Activated CD8-positive, alpha-beta memory T cell treated with anti-CD3 and anti-CD28 coated beads for 36 hours (primary cell): Measurements from ENCODE around the gene OTOGL. TPM values are rescaled to one million over a fixed set of nuclear protein-coding genes. Genes with fewer than 3 reads are reported as not detected.
"Not testable (repeated sequence)": the region's sequence is repeated elsewhere in the genome, so short reads cannot be mapped to it uniquely, and the experiment has no call there.

Source experiments
- CTCF ChIA-PET: fragments of 350-600 bp; sonication (Branson Sonifier 250); formaldehyde crosslinking; loops from one replicate; lab custom pipeline; 2021; ENCODE audit warnings: antibody characterized with exemption; lab: Charles Lee
- POLR2A ChIA-PET: fragments of 350-600 bp; sonication (Branson Sonifier 250); formaldehyde crosslinking; loops from one replicate; lab custom pipeline; 2021; ENCODE audit warnings: antibody characterized with exemption; lab: Charles Lee
- total RNA-seq, 2 experiments: library from RNA; stranded (reverse); gene quantifications; one replicate each; pipeline ENCODE4 v1.2.3, GENCODE V29; 2021

OTOGL gene
- not detected for total RNA-seq

- POLR2A ChIA-PET: no interaction called here
- CTCF ChIA-PET: no interaction called here
Measured at GRCh38 chr12:80099259-80099658, at the start of gene OTOGL. OTOGL (plus strand) TSS chr12:80099537; CDS start chr12:80209432, 109,895 bp downstream.

GRCh38 chr12:80050236-80050635 lies 49.1 kb upstream of the OTOGL start:
- ChIA-PET CTCF (no interaction called here), POLR2A (no interaction called here)

GRCh38 chr12:80053051-80053790 lies 46.1 kb upstream of the OTOGL start:
- ChIA-PET POLR2A (no interaction called here), CTCF (no interaction called here)

- ChIA-PET POLR2A (no interaction called here), CTCF (no interaction called here)
Measured at GRCh38 chr12:80056232-80056631, 43.1 kb upstream of the OTOGL start.

- ChIA-PET POLR2A (no interaction called here), CTCF (no interaction called here)
Measured at GRCh38 chr12:80056845-80057244, 42.5 kb upstream of the OTOGL start.

- POLR2A ChIA-PET: no interaction called here
- CTCF ChIA-PET: no interaction called here
Measured at GRCh38 chr12:80058586-80058985, 40.8 kb upstream of the OTOGL start.

GRCh38 chr12:80059102-80059501 lies 40.2 kb upstream of the OTOGL start:
- CTCF ChIA-PET: no interaction called here
- POLR2A ChIA-PET: no interaction called here

- POLR2A ChIA-PET: no interaction called here
Measured at GRCh38 chr12:80059875-80060274, 39.5 kb upstream of the OTOGL start.

GRCh38 chr12:80064269-80064668 lies 35.1 kb upstream of the OTOGL start:
- CTCF ChIA-PET: no interaction called here
- POLR2A ChIA-PET: no interaction called here

More at GRCh38 chr12:80059875-80060274, 39.5 kb upstream of the OTOGL start:
- CTCF ChIA-PET: no interaction called here

- CTCF ChIA-PET: no interaction called here
- POLR2A ChIA-PET: no interaction called here
Measured at GRCh38 chr12:80064951-80065350, 34.4 kb upstream of the OTOGL start.

GRCh38 chr12:80068173-80068572 lies 31.2 kb upstream of the OTOGL start:
- ChIA-PET POLR2A (no interaction called here), CTCF (no interaction called here)

- POLR2A ChIA-PET, CTCF ChIA-PET: not testable (repeated sequence)
Measured at GRCh38 chr12:80083892-80084614, 15.3 kb upstream of the OTOGL start.

- ChIA-PET CTCF (no interaction called here), POLR2A (no interaction called here)
Measured at GRCh38 chr12:80086025-80086424, 13.3 kb upstream of the OTOGL start.

GRCh38 chr12:80087486-80088213 lies 11.7 kb upstream of the OTOGL start:
- ChIA-PET POLR2A (no interaction called here), CTCF (no interaction called here)

GRCh38 chr12:80100591-80100990 lies 1.3 kb downstream of the OTOGL start:
- CTCF ChIA-PET: no interaction called here
- POLR2A ChIA-PET: no interaction called here

- ChIA-PET POLR2A (no interaction called here), CTCF (no interaction called here)
Measured at GRCh38 chr12:80101126-80101525, 1.8 kb downstream of the OTOGL start.

GRCh38 chr12:80107221-80107620 lies 7.9 kb downstream of the OTOGL start:
- POLR2A ChIA-PET: no interaction called here

GRCh38 chr12:80116735-80117134 lies 17.4 kb downstream of the OTOGL start:
- POLR2A ChIA-PET: no interaction called here
- CTCF ChIA-PET: interaction anchor here (0.6 kb wide), 1 partner anchor 100 kb away, joined by 4 read pairs; no protein-coding TSS in a partner anchor

More at GRCh38 chr12:80107221-80107620, 7.9 kb downstream of the OTOGL start:
- CTCF ChIA-PET: no interaction called here

- POLR2A ChIA-PET: no interaction called here
- CTCF ChIA-PET: no interaction called here
Measured at GRCh38 chr12:80118565-80119324, 19.4 kb downstream of the OTOGL start.

- ChIA-PET POLR2A (no interaction called here), CTCF (no interaction called here)
Measured at GRCh38 chr12:80120994-80121393, 21.7 kb downstream of the OTOGL start.
